Neural cell (in vitro differentiated cells): ENCODE data around the gene LCORL.

Source experiments
- EP300 ChIP-seq: fragments of 450-650 bp; conservative IDR thresholded peaks from 2 replicates; pipeline ENCODE4 v1.6.1; 2014; ENCODE audit warnings: antibody characterized with exemption, mild to moderate bottlenecking, moderate library complexity; ENCODE audit not compliant: poor library complexity, severe bottlenecking
- EZH2 ChIP-seq: fragments of 200-600, 300-800 bp; shearing (Covaris generic), sonication (generic); IDR thresholded peaks from 2 replicates; pipeline ENCODE4 v1.6.1; 2014; ENCODE audit warnings: antibody characterized with exemption, low read length, borderline replicate concordance, mild to moderate bottlenecking; ENCODE audit not compliant: insufficient read depth, poor library complexity, severe bottlenecking
- MXI1 ChIP-seq: fragments of 450-650 bp; conservative IDR thresholded peaks from 2 replicates; pipeline ENCODE4 v1.6.1; 2014; ENCODE audit warnings: antibody characterized with exemption, mild to moderate bottlenecking; ENCODE audit not compliant: poor library complexity, severe bottlenecking
- POLR2AphosphoS5 ChIP-seq: IDR thresholded peaks from 2 replicates; pipeline ENCODE4 v1.6.1; 2012
- RAD21 ChIP-seq: fragments of 450-650 bp; conservative IDR thresholded peaks from 2 replicates; pipeline ENCODE4 v1.6.1; 2014; ENCODE audit warnings: antibody characterized with exemption, mild to moderate bottlenecking, moderate library complexity
- SMC3 ChIP-seq: fragments of 450-650 bp; conservative IDR thresholded peaks from 2 replicates; pipeline ENCODE4 v1.6.1; 2014; ENCODE audit warnings: antibody characterized with exemption, mild to moderate bottlenecking, moderate library complexity; ENCODE audit not compliant: poor library complexity
- TAF1 ChIP-seq: IDR thresholded peaks from 2 replicates; pipeline ENCODE4 v1.6.1; 2012; ENCODE audit warnings: low read depth
- TF ChIP-seq, protein P1 (sequence below): fragments of 450-650 bp; IDR thresholded peaks from 2 replicates; pipeline ENCODE4 v1.5.1; 2014; ENCODE audit warnings: antibody characterized with exemption, mild to moderate bottlenecking, moderate library complexity; ENCODE audit not compliant: poor library complexity, severe bottlenecking
- TF ChIP-seq, protein P2 (sequence below): IDR thresholded peaks from 2 replicates; pipeline ENCODE4 v1.6.1; 2012; ENCODE audit warnings: borderline replicate concordance

DNA sequence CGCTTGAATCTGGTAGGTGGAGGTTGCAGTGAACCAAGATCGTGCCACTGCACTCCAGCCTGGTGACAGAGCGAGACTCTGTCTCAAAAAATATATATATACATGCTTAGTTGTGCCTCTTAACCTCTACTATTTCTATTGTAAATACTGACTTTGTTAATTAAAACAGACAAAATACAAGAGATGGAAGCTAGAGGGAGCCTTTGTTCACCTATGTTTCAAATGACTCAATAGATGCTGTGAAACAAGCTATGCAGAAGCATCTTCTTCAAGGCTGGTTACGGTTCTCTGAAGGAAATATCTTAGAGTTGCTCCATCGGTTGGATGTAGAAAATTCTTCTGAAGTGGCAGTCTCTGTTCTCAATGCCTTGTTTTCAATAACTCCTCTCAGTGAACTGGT, 204.5 kb downstream of the LCORL start:
- TF ChIP-seq RAD21 (peak; percentile 84), TAF1 (no peak), EZH2 (no peak), SMC3 (peak; percentile 87), POLR2AphosphoS5 (no peak), EP300 (no peak), MXI1 (no peak)
- TF ChIP-seq, protein P1, sequence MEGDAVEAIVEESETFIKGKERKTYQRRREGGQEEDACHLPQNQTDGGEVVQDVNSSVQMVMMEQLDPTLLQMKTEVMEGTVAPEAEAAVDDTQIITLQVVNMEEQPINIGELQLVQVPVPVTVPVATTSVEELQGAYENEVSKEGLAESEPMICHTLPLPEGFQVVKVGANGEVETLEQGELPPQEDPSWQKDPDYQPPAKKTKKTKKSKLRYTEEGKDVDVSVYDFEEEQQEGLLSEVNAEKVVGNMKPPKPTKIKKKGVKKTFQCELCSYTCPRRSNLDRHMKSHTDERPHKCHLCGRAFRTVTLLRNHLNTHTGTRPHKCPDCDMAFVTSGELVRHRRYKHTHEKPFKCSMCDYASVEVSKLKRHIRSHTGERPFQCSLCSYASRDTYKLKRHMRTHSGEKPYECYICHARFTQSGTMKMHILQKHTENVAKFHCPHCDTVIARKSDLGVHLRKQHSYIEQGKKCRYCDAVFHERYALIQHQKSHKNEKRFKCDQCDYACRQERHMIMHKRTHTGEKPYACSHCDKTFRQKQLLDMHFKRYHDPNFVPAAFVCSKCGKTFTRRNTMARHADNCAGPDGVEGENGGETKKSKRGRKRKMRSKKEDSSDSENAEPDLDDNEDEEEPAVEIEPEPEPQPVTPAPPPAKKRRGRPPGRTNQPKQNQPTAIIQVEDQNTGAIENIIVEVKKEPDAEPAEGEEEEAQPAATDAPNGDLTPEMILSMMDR = peak; percentile 80
- TF ChIP-seq, protein P2, sequence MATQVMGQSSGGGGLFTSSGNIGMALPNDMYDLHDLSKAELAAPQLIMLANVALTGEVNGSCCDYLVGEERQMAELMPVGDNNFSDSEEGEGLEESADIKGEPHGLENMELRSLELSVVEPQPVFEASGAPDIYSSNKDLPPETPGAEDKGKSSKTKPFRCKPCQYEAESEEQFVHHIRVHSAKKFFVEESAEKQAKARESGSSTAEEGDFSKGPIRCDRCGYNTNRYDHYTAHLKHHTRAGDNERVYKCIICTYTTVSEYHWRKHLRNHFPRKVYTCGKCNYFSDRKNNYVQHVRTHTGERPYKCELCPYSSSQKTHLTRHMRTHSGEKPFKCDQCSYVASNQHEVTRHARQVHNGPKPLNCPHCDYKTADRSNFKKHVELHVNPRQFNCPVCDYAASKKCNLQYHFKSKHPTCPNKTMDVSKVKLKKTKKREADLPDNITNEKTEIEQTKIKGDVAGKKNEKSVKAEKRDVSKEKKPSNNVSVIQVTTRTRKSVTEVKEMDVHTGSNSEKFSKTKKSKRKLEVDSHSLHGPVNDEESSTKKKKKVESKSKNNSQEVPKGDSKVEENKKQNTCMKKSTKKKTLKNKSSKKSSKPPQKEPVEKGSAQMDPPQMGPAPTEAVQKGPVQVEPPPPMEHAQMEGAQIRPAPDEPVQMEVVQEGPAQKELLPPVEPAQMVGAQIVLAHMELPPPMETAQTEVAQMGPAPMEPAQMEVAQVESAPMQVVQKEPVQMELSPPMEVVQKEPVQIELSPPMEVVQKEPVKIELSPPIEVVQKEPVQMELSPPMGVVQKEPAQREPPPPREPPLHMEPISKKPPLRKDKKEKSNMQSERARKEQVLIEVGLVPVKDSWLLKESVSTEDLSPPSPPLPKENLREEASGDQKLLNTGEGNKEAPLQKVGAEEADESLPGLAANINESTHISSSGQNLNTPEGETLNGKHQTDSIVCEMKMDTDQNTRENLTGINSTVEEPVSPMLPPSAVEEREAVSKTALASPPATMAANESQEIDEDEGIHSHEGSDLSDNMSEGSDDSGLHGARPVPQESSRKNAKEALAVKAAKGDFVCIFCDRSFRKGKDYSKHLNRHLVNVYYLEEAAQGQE = no peak
